ENCODE measurements around the gene AFF2. TPM values are rescaled to one million over a fixed set of nuclear protein-coding genes. Genes with fewer than 3 reads are reported as not detected.

AFF2 gene
- total RNA-seq, 1 donor from 2014 or later = 0.74 TPM

- Histone ChIP-seq H3K9me3 (no peaks in the 10 kb centered on the region), H3K27me3 (no peaks in the 10 kb centered on the region), H3K36me3 (no peaks in the 10 kb centered on the region), H3K27ac (no peak overlapping the region), H3K4me3 (no peak overlapping the region), H3K4me1 (no peaks in the 10 kb centered on the region)
- intact Hi-C loops (cut with DNase I) = no loop called here
- TF ChIP-seq POLR2A (IDR thresholded peaks at IDR 0.05) (no peak), POLR2AphosphoS5 (IDR thresholded peaks at IDR 0.05; ENCODE audit: insufficient read depth in 1 of 2, low read depth in 1 of 2) (no peak)
- no peak for DNase-seq (ENCODE audit: extremely low spot score in 2 of 2)
Observed at GRCh38 chrX:148695255-148695654, 194.8 kb downstream of the AFF2 start.

- intact Hi-C loops (cut with DNase I) = no loop called here
- H3K4me1 ChIP-seq = no peaks in the 10 kb centered on the region
- H3K27ac ChIP-seq = no peak overlapping the region
- no peak for DNase-seq (ENCODE audit: extremely low spot score in 2 of 2)
- H3K9me3 ChIP-seq = no peaks in the 10 kb centered on the region
- H3K27me3 ChIP-seq = no peaks in the 10 kb centered on the region
- no peak overlapping the region for H3K4me3 ChIP-seq
- H3K36me3 ChIP-seq = no peaks in the 10 kb centered on the region
- TF ChIP-seq CTCF (IDR thresholded peaks at IDR 0.05) (no peak), POLR2AphosphoS5 (IDR thresholded peaks at IDR 0.05; ENCODE audit: insufficient read depth in 1 of 2, low read depth in 1 of 2) (no peak), POLR2A (IDR thresholded peaks at IDR 0.05) (no peak)
Observed at GRCh38 chrX:148698221-148698620, 197.8 kb downstream of the AFF2 start.

GRCh38 chrX:148700021-148700420 is 199.6 kb downstream of the AFF2 start:
- no peak for TF ChIP-seq POLR2AphosphoS5 (IDR thresholded peaks at IDR 0.05; ENCODE audit: insufficient read depth in 1 of 2, low read depth in 1 of 2)
- TF ChIP-seq POLR2A (IDR thresholded peaks at IDR 0.05) = no peak
- Histone ChIP-seq H3K9me3 (no peaks in the 10 kb centered on the region), H3K27ac (no peak overlapping the region), H3K27me3 (no peaks in the 10 kb centered on the region), H3K36me3 (no peaks in the 10 kb centered on the region), H3K4me3 (no peak overlapping the region), H3K4me1 (no peaks in the 10 kb centered on the region)
- no peak for DNase-seq (ENCODE audit: extremely low spot score in 2 of 2)
- intact Hi-C loops (cut with DNase I) = no loop called here

GRCh38 chrX:148713981-148714380 is 213.6 kb downstream of the AFF2 start:
- no peak for TF ChIP-seq CTCF (IDR thresholded peaks at IDR 0.05)
- TF ChIP-seq POLR2AphosphoS5 (IDR thresholded peaks at IDR 0.05; ENCODE audit: insufficient read depth in 1 of 2, low read depth in 1 of 2) = no peak
- TF ChIP-seq POLR2A (IDR thresholded peaks at IDR 0.05) = no peak
- no peak for DNase-seq (ENCODE audit: extremely low spot score in 2 of 2)
- intact Hi-C loops (cut with DNase I) = no loop called here

DNA sequence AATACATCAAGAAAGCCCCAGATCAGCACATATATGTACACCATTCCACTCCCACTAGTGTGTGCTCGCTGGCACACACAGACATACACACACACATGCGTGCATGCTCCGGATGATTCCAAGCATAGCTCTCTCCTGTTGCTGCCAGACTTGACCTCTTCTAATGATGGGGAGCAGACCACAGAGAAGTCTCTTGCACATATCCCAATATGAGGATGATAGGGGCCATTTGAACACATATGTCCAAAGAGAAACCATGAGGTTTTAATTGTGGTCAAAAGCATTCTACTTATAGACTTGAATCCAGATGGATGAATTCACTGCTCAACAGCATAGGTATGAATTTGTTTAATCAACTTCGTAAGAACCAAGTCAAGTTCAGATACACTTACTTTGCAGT is 214.9 kb downstream of the AFF2 start:
- DNase-seq (ENCODE audit: extremely low spot score in 2 of 2) = no peak
- intact Hi-C loops (cut with DNase I) = no loop called here
- Histone ChIP-seq H3K36me3 (no peaks in the 10 kb centered on the region), H3K27me3 (no peaks in the 10 kb centered on the region), H3K9me3 (no peaks in the 10 kb centered on the region), H3K4me1 (no peaks in the 10 kb centered on the region), H3K27ac (no peak overlapping the region), H3K4me3 (no peak overlapping the region)
- no peak for TF ChIP-seq POLR2AphosphoS5 (IDR thresholded peaks at IDR 0.05; ENCODE audit: insufficient read depth in 1 of 2, low read depth in 1 of 2)
- TF ChIP-seq CTCF (IDR thresholded peaks at IDR 0.05) = no peak
- TF ChIP-seq POLR2A (IDR thresholded peaks at IDR 0.05) = no peak

More at GRCh38 chrX:148713981-148714380, 213.6 kb downstream of the AFF2 start:
- Histone ChIP-seq H3K27me3 (no peaks in the 10 kb centered on the region), H3K4me1 (no peaks in the 10 kb centered on the region), H3K4me3 (no peak overlapping the region), H3K27ac (no peak overlapping the region), H3K36me3 (no peaks in the 10 kb centered on the region), H3K9me3 (no peaks in the 10 kb centered on the region)

DNA sequence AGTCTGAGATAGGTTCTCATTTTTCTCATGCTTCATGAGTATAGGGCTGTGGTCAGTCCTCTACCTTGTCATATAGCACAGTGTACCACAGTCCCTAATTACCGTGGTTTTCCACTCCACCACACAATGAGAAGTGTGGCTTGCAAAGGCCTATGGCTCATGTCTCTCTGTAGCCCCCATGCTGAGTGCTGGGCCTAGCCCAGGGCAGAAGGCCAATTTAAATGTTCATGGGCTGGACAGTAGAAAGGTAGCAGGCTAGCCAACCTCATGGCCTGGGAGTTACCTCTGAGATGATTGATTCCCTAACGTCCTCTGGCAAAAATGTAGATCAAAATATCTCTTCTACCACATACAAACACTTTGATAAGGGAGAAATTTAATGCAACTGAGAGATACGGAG is 222.5 kb downstream of the AFF2 start:
- H3K27ac ChIP-seq = no peak overlapping the region
- DNase-seq (ENCODE audit: extremely low spot score in 2 of 2) = no peak
- no peaks in the 10 kb centered on the region for H3K4me1 ChIP-seq
- H3K36me3 ChIP-seq = no peaks in the 10 kb centered on the region
- intact Hi-C loops (cut with DNase I) = no loop called here
- no peak overlapping the region for H3K4me3 ChIP-seq
- TF ChIP-seq POLR2AphosphoS5 (IDR thresholded peaks at IDR 0.05; ENCODE audit: insufficient read depth in 1 of 2, low read depth in 1 of 2) = no peak
- no peak for TF ChIP-seq CTCF (IDR thresholded peaks at IDR 0.05)
- no peak for TF ChIP-seq POLR2A (IDR thresholded peaks at IDR 0.05)
- no peaks in the 10 kb centered on the region for H3K9me3 ChIP-seq
- H3K27me3 ChIP-seq = no peaks in the 10 kb centered on the region
